Measurements from ENCODE around the gene ATP1A1.

Gene ATP1A1

GRCh38 chr1:116372651-116373430 lies at the start of gene ATP1A1:
ATP1A1 (plus strand) TSS chr1:116373244; CDS start chr1:116373512, 268 bp downstream.
- peak; percentile 83 for DNase-seq

DNA sequence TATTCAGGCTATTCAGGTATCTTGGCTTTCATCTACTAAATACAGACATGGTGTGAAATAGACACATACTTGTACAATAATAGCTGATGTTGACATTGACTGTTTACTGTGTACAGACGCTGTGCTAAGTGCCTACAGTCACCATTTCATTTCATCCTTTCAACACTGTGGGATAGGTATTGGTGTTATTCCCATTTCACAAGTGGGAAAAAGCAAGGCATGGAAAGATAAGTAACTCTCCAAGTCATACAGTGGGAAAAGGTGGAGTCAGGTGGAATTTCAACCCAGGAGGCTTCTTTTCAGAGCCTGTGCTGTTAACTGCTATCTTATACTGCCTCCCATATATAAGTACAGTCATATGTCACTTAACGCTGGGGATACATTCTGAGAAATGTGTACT lies 49.6 kb upstream of the ATP1A1 start:
- no peak for DNase-seq

GRCh38 chr1:116324411-116324810 lies 48.6 kb upstream of the ATP1A1 start:
- no peak for DNase-seq

DNA sequence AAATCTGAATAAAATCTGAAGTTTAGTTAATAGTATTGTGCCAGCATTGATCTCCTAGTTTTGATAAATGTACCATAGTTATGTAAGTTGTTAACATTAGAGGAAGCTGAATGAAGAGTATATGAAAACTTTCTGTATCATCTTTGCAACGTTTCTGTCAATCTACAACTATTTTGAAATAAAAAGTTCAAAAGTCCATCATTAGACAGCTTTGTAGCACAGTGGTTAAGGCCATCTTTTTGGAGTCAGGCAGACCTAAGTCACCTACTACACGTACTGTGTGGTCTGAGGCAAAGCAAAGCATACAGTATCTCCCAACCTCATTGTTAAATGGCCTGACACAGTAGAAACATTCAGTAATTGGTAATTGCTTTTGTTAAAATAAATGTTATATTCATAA lies 47.9 kb upstream of the ATP1A1 start:
- no peak for DNase-seq

GRCh38 chr1:116325922-116326321 lies 47.1 kb upstream of the ATP1A1 start:
- DNase-seq, result no peak

DNA sequence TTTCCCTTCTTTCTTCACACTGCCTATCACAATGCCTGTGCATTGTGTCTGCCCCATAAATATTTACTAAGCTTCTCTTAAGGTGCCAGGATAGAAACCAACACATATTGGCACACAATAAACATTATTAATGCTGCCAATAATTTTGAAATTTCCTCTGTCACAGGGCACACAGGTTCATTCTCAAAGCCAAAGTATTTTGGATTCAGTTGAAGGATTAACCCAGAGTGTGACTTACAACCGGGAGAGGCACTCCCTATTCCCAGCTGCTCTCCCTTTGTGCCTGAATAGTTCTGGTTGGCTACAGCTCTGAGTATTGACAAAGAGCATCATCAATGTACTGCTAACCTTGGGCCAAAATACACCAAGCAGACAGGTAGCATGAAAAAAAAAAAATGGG lies 46.6 kb upstream of the ATP1A1 start:
- DNase-seq, result no peak

- DNase-seq, result no peak
Measured at GRCh38 chr1:116328671-116329070, 44.4 kb upstream of the ATP1A1 start.

GRCh38 chr1:116329524-116330341 lies 43.3 kb upstream of the ATP1A1 start:
- no peak for DNase-seq

GRCh38 chr1:116330342-116330652 lies 42.7 kb upstream of the ATP1A1 start:
- no peak for DNase-seq

DNA sequence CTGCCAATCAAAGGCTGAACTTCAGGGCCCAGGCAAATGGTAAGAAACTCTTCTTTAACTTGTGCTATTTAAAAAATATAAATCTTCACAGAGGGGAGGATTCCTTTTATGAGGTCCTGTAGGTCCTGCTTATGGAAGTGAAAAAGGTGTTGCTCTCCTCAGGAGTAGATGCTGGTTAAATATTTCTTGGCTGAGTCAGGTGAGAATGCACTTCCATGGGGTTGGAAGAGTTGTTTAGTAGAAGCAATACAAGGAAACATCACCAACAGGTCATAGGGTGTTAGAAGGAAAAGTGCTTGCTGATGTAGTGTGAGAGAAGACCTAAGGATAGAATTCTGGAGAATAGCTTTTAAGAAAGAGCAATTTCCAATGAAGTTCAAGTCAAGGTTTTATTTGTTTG lies 42.2 kb upstream of the ATP1A1 start:
- no peak for DNase-seq

GRCh38 chr1:116331523-116331922 lies 41.5 kb upstream of the ATP1A1 start:
- DNase-seq, result no peak

DNA sequence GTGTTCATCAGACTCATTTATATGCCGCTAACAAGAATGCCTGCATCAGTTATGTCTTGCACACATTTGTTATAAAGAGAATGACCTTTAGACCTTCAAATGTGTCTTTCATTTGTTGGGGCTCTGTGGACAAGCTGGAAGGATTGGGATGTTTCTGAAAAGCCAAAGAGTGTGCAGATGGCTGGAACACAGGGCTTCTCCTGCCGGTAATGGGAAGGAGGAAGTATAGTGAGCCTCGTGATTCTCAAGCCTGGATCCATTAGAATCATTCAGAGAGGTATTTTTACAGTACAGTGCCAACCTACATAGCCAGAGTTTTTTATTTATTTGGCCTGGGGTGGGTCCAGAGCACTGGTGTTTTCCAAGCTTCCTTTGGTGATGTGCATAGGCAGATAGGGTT lies 40.6 kb upstream of the ATP1A1 start:
- DNase-seq, result no peak

GRCh38 chr1:116333171-116334014 lies 39.7 kb upstream of the ATP1A1 start:
- DNase-seq, result no peak

GRCh38 chr1:116334015-116334547 lies 39.0 kb upstream of the ATP1A1 start:
- DNase-seq, result peak; percentile 68

DNA sequence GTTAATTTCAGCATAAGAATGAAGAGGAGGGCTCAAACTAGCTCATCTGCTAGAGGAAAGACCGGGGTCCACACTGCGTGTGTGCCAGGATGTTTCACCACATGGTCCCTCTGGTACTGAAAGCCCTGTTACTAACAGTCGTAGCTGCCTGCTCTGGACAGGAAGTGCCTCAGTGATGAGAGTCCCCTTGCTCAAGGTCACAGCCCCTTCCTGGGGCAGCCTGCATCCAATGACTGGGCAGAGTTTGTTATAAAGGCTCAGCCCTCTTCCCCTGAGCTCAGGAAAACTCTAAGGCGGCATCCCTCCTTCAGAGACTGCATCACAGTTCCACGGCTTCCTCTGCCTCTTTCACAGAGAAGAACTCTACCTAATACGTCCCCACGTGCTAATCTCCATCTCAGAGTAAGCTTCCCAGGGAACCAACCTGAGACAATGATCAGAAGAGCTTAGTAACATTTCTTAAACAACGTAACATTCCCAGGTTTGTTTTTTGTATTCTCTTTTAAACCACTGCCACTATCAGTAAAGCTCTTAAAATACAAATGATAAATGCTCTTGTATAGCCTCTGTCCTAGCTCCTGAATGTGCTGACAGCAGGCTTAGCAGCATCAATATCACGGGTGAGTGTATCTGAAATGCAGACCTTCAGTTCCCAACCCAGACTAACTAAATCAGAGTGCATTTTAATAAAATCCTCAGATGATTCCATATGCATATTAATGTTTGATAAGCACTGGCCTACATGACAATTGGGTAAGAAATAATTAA lies 38.0 kb upstream of the ATP1A1 start:
- DNase-seq, result peak; percentile 25

- DNase-seq, result no peak
Measured at GRCh38 chr1:116335850-116336624, 37.0 kb upstream of the ATP1A1 start.

GRCh38 chr1:116337398-116337797 lies 35.6 kb upstream of the ATP1A1 start:
- no peak for DNase-seq

- DNase-seq, result no peak
Measured at GRCh38 chr1:116338400-116338799, 34.6 kb upstream of the ATP1A1 start.

GRCh38 chr1:116340506-116341231 lies 32.4 kb upstream of the ATP1A1 start:
- DNase-seq, result peak; percentile 43

GRCh38 chr1:116343019-116343418 lies 30.0 kb upstream of the ATP1A1 start:
- no peak for DNase-seq

- DNase-seq, result no peak
Measured at GRCh38 chr1:116345011-116345410, 28.0 kb upstream of the ATP1A1 start.
